HG03432 (cell line): ENCODE data around the gene BAHCC1.

Experiments used
- ATAC-seq: cut with Tn5 transposase; IDR thresholded peaks from one replicate; pipeline ENCODE4 v1.9.1; 2021; ENCODE audit warnings: mild to moderate bottlenecking, moderate library complexity; ENCODE audit not compliant: unreplicated experiment

BAHCC1 gene

DNA sequence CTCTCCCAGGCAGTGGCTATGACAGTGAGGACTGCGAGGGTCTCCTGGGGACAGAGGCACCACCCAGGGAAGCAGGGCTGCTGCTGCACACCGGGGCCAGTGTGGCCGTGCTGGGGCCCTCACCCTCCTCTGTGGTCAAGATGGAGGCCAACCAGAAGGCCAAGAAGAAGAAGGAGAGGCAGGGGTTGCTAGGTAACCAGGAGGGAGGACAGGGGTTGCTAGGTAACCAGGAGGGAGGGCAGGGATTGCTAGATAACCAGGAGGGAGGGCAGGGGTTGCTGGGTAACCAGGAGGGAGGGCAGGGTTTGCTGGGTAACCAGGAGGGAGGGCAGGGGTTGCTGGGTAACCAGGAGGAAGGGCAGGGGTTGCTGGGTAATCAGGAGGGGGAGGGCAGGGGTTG lies 62.1 kb downstream of the BAHCC1 start:
- ATAC-seq, result no peak

DNA sequence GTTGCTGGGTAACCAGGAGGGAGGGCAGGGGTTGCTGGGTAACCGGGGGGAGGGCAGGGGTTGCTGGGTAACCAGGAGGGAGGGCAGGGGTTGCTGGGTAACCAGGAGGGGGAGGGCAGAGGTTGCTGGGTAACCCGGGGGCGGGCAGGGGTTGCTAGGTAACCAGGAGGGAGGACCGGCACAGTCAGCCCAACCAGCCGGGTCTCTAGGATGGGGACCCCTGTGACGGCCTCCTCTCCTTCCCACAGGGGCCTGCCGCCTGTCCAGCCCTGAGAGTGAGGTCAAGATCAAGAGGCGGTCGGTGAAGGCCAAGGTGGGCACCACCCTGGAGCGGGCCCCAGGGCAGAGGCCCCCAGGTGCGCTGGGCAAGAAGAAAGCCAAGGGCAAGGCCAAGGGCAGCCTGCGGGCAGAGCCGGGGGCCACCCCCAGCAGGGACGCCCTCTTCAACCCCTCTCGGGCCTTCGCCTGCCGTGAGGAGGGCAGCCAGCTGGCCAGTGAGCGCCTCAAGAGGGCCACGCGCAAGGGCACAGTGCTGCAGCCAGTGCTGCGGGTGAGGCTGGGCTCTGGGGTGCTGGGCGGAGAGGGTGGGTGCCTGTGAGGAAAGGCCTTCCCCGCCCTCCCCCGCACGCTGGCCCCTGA lies 62.8 kb downstream of the BAHCC1 start:
- ATAC-seq, result no peak

DNA sequence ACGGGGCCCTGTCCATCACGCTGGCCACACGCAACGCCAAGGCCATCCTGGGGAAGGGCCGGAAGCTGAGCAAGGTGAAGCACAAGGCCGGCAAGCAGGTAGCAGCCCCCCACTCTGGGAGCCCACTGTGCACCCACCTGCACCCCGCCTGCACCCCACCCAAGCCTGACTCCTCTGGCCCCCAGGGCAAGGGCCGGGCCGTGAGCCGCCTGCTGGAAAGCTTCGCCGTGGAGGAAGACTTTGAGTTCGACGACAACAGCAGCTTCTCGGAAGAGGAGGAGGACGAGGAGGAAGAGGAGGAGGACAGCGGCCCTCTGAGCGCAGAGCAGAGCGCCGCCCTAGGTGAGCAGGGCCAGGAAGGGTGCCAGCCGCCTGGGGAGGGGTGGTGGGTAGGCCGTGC lies 63.4 kb downstream of the BAHCC1 start:
- ATAC-seq, result no peak

DNA sequence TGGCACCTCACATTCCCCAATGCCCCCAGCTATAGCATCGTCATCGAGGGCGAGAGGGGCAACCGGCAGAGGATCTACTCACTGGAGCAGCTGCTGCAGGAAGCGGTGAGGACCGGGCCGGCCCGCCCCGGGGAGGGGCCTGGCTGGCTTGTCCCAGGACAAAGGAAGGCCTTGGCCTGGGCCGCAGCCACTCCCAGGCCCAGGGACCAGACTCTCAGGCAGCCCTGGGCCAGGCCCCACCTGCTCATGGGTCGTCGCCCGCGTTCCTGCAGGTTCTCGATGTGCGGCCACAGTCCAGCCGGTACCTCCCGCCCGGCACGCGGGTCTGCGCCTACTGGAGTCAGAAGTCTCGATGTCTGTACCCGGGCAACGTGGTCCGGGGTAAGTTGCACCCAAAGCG lies 64.0 kb downstream of the BAHCC1 start:
- ATAC-seq, result no peak

DNA sequence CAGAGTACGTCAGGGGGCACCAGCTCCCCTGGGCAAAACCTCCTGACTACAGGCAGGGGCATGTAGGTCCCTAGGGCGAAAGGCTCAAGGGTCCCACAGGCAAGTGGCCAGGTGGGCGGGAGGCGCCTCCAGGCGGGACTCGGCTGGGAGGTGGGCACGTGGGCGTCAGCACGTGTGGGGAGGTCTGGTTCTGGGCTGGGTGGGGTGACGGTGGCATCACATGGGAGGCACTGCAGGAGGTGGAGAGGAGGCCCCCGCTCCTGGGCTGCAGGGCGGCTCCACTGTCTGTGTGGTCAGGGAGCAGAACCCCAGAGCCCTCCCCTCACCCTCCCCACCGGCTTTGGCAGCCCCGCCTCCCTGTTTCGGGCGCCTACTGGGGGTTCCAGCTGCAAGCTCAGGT lies 64.6 kb downstream of the BAHCC1 start:
- ATAC-seq, result no peak

DNA sequence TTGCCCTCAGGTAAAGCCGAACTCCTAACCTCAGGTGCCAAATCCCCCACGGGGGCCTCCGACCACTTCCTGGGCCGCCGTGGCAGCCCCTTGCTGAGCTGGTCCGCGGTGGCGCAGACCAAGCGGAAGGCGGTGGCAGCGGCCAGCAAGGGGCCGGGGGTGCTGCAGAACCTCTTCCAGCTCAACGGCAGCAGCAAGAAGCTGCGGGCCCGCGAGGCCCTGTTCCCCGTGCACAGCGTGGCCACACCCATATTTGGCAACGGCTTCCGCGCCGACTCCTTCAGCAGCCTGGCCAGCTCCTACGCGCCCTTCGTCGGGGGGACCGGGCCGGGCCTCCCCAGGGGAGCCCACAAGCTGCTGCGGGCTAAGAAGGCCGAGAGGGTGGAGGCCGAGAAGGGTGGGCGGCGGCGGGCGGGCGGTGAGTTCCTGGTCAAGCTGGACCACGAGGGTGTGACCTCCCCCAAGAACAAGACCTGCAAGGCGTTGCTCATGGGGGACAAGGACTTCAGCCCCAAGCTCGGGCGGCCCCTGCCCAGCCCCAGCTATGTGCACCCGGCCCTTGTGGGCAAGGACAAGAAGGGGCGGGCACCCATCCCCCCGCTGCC lies 65.7 kb downstream of the BAHCC1 start:
- no peak for ATAC-seq

DNA sequence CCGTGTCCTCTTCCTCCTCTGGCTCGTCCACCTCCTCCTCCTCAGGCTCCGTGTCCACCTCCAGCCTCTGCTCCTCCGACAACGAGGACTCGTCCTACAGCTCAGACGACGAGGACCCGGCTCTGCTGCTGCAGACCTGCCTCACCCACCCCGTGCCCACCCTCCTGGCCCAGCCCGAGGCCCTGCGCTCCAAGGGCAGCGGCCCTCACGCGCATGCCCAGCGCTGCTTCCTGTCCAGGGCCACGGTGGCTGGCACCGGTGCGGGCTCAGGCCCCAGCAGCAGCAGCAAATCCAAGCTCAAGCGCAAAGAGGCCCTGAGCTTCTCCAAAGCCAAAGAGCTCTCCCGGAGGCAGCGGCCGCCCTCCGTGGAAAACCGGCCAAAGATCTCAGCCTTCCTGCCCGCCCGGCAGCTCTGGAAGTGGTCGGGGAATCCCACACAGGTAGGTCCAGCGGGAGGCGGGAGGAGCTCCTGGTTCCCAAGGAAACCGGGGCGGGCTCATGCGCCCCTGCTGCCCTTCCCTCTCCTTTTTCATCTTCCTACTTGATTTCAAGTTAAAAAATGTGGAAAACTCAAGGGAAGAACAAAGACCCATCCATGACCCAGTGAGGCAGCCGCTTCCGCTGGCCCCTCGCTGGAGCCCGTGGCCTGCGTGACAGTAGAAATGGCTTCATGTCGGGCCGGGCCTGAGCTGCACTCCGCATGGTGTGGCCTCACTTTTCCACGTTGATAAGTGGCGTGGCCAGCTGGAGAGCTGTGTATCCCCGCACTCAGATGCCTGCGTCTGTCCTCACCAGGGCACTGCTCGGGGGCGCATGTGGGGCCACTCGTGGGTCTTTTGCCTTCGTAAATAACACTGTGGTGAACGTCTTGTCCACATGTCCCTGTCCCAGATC lies 66.6 kb downstream of the BAHCC1 start:
- no peak for ATAC-seq

DNA sequence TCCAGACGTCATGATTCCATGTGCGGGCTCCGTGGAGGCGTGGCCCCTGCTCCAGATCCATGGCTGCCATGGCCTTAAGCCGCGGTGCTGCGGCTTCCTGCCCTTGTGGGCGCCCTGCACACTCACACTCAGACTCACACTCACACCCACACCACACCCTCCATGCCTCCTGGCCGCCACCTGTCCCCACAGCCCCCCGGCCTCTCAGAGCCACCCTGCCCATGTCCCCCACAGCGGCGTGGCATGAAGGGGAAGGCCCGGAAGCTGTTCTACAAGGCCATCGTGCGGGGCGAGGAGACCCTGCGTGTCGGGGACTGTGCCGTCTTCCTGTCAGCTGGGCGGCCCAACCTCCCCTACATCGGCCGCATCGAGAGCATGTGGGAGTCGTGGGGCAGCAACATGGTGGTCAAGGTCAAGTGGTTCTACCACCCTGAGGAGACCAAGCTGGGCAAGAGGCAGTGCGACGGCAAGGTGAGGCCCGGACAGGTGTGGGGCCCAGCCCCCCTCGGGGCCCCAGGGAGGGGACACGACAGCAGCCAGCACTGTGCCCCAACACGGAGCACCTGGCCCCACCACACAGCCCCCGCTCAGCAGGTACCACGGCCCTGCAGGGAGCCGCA lies 67.4 kb downstream of the BAHCC1 start:
- ATAC-seq, result no peak

DNA sequence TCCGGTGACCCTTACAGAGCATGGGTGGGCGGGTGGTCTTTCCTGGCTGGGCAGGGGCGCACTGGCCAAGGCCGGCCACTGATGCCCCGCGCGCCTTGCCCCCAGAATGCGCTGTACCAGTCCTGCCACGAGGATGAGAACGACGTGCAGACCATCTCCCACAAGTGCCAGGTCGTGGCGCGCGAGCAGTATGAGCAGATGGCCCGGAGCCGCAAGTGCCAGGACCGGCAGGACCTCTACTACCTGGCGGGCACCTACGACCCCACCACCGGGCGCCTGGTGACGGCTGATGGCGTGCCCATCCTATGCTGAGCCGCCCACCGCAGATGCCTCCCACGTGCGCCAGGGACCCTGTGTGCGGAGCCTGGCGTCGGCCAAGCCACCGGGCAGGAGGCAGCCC lies 68.2 kb downstream of the BAHCC1 start:
- ATAC-seq, result no peak

DNA sequence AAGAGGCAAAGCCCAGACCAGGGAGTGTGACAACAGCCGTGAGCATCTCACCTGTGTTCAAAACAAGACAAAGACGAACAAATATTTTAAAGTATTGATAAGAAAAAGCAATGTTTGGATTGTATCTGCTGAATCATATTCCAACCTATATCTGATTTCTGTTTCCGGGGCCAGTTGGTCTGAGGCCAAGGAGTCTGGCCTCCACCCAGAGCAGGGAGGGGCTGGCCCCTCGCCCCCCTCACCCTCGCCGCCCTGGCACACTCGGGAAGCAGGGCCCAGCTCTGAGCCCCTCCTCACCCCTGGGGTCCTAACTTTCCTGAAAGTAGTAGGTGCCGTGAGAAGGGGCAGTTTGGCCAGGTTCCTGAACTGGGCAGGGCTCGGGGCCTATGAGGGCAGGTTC lies 69.3 kb downstream of the BAHCC1 start:
- no peak for ATAC-seq

DNA sequence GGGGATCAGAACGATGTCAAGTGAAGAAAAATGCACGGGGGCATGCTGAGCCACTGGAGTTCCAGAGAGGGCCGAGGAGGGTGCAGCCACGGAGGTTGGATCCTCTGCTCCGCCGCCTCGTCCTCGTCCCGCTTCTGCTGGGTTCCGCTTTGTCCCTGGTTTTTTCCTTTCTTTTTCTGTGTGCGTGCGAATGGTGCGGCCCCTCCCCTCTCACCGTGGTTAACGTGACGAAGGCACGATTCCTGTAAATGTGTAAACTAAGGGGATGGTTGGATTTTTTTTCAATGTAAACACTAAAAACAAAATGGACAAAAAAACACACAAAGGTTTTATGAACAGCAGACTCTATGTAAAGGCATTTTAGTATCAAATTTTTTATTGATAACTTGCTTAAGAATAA lies 70.7 kb downstream of the BAHCC1 start:
- no peak for ATAC-seq

DNA sequence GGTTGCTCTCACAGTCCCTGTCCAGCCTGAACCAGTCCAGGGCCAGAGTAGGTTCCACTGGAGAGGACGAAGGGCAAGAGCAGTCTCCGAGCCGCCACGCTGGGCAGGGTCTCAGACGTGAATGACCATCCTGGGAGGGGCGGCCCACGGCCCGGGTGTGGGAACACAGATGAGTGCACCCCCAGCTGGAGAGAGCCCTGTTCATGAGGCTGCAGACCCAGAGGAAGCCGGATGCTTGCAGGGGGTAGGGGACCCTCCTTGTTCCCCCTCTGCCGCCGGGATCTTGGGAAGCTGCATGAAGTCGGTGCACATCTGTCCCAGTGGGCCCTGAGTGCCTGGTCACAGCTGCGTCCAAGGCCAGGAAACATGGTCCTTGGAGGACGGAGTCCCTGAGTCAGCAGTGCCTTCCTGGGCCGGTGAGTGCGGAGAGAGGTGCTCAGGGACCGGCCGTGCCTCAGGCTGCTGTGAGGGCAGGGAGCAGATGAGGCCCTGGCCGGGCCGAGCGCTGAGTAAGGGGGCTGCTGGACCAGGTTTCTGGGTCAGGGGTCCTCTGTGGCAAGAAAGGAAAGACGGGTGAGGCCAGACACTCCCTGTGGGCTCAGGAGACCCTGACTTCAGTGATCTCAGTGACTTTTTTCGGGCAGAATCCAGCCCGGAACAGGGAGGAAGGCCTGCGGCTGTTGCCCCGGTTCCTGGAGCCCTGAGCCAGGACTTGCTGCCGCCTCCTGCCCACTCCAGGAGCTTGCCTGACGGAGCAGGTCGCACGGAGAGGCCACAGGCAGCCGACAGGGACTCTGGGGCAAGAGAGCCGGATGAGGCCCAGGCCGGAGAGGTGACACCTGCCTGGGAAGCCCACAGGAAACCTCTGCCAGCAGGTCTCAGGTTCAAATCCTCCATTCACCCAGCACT lies 71.6 kb downstream of the BAHCC1 start:
- no peak for ATAC-seq

DNA sequence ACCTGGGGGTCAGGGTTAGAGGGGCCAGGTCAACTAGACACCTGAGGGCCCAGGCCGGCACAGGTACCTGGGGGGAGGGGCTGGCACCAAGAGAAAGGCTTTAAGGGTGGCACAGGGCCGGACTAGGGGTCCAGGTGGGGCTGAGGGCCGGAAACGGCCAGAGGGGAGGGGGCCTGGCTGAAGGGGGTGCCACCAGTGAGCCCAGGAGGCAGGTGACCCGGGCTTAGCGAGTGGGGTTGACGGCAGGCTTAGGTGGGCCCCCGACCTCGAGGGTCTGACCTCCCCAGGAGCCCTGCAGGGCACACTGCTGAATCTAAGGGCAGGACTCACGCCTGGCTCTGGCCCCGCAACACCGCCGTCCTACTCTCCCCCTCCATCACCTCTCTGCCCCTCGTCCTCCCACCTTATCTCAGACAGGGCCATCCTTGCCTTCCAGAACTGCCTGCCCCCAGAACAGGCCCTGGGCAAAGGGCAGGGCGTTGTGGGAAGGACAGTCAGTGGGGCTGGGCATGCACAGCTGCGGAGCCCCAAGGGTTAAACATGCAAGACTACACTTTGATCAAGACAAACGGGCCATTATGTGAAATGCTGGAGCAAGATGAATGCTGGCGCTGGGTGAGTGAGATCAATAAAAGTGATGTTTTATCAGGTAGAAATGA lies 73.0 kb downstream of the BAHCC1 start:
- no peak for ATAC-seq

DNA sequence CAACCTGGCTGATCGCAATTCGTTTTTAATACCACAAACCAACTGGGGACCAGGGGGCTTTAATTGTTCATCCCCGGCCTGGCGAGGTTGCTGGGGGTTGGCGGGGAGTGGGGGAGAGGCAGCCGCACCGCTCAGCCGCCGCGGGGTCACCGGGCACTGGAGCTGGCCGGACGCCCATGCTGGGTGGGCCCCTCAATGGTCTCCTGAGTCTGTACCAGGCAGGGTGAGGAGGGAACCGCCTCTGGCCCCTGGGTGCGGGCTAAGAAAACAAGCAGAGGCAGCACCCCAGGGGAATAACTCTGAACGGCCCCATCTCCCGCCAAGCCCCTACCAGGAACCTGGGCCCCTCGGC lies 73.5 kb downstream of the BAHCC1 start:
- ATAC-seq, result no peak

DNA sequence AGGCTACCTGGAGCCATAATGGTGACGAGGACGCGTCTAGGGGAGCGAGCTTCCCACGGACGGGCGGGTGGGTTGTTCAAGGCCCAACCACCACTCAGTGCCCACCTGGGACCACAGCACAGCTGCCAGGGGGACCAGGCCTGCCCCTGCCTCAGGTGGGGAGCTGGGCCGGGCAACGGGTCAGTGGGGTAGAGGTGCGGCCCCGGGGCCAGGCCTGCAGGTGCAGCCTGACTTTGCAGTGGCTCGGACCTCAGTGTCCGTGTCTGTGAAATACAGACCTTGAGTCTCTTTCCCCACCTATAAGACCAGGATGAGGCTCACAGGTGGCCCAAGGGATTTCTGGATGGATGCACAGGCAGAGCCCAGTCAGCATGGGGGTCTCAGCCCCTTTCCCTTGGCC lies 74.0 kb downstream of the BAHCC1 start:
- ATAC-seq, result no peak

DNA sequence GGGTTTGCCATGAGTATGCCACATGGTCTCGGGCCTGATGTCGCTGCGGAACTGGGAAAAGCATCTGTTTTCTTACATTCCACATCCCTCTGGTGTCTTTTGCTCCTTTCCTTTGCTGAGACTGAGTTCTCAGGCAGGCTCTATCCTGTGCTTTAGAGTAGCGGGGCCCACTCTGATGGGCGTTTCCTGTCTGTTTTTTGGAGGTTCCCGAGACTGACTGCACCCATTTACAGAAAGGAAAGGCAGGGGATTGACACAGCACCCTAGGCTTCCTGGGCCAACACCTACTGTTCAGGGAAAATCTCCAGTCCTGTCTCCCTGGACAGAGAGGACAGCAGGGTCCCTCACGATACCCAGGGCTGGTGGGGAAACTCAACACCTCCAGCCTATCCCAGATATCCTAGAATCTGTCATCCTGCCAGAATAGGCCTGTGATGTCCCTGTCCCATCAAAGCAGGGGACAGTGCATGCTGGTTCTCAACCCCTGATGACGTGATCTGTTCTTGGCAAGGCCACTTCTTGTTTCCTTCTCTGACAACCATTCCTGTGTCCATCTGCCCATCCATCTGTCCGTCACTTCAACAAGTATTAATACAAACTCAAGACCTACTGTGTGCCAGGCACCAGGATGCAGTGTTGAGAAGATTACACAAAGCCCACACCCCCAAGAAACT lies 75.2 kb downstream of the BAHCC1 start:
- no peak for ATAC-seq

DNA sequence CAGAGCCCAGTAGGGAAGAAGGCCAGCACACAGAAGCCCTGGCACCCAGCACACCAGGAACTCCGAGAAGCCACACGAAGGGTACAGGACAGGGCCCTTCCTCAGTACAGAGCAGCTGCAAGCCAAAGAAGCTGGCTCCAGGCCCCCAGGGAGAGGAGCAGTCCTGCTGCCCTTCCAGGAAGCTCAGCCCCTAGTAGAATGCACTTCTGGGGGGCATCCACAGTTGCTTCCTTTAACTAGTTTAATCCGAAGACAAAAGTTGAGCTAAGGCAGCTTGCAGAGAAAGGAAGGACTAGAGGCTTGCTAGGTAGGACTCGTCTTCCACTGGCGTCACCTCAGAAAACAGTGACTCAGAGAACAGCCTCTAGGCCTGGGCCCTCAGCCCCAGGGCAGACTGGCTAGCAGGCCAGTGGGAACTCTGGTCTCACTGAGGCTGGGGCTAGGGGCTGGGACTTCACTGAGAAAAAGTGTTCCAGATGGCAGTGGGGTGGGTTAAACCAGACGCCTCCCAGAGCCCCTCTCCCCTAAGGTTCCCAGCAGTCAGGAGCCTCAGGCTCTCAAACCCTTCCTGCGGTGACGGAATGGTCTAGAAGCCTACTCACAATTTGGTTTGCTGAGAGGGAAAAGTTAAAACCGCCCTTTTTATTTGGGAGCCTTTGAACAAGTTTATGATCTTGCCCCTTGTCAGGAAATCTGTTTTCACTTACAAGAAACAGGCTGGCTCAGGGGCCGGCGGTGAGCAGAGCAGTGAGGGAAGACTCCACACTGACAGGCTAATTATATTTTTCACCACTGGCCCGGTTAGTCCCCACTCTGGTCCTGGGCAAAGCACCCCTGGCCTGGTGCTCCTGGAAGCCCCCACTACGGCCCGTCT lies 75.9 kb downstream of the BAHCC1 start:
- no peak for ATAC-seq

DNA sequence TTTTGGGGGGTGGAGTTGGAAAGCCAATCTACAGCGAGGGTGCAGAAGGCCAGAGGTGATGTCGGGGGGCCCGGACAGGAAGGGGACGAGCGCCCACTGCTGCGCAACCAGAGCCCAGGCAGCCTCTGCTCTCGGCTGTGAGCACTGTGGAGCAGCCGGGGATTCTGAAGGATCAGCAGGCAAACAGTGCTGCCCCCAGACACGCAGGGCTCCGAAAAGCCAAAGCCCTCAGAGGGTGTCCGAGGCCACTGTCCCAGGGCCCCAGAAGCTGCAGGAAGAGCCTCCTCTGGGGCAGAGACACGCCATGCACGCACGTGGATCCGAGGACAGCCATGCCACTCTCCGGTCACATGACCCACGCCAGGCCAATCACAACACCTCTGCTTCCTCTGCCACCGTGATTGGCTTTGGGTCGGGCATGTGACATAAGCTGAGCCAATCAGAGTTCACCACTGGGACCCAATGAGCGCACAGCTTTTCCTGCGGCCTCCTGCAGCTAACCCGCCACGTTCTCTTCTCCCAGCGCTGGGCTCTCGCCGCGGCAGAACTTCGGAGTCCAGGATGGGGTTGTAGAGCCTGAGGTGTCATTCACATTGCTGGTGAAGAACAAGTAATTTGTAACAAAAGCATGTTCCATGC lies 76.7 kb downstream of the BAHCC1 start:
- ATAC-seq, result no peak
